ENCODE measurements around the gene TARS1.

- TF ChIP-seq CTCF (IDR thresholded peaks at IDR 0.05) (no peak), POLR2A (IDR thresholded peaks at IDR 0.05) (no peak)
Observed at GRCh38 chr5:33482335-33482734, 41.6 kb downstream of the TARS1 start.
